SK-N-SH (cell line): Measurements from ENCODE around the gene PRF1. TPM values are rescaled to one million over a fixed set of nuclear protein-coding genes. Genes with fewer than 3 reads are reported as not detected.

ENCODE experiments used
- CTCF ChIA-PET: fragments of 300-600, 350-600 bp; formaldehyde crosslinking; extraction: SDS; loops from one replicate; lab custom pipeline; 2021; lab: Yijun Ruan, JAX
- POLR2A ChIA-PET: fragments of 350-600 bp; sonication (Branson Sonifier 250); formaldehyde crosslinking; extraction: SDS; loops from one replicate; lab custom pipeline; 2020; ENCODE audit warnings: antibody characterized with exemption, inconsistent platforms; lab: Yijun Ruan, JAX
- DNase-seq: peaks from one replicate; pipeline ENCODE4 v3.0.0; 2012
- H2AFZ ChIP-seq: fragments of 200-600 bp; sonication (generic); 2 replicates; pipeline ENCODE4 v1.8.1; 2016; ENCODE audit warnings: antibody characterized with exemption, mild to moderate bottlenecking, low read depth
- H3F3A ChIP-seq: fragments of 200-600 bp; sonication (generic); replicated peaks from 2 replicates; pipeline ENCODE3; 2016; ENCODE audit warnings: antibody characterized with exemption, mild to moderate bottlenecking; ENCODE audit not compliant: insufficient read depth
- H3K27ac ChIP-seq, 2 experiments: fragments of 200-500 bp in 1 of 2; fragments of 200-600 bp in 1 of 2; sonication (Bioruptor generic) in 1 of 2; sonication (generic), shearing (Covaris generic) in 1 of 2; 2 replicates each; pipeline versions ENCODE4 v1.5.1 to v1.6.1; 2014 to 2016; ENCODE audit warnings: low read depth in 2 of 2, inconsistent platforms in 1 of 2, low read length in 1 of 2, mild to moderate bottlenecking in 1 of 2, mixed read lengths in 1 of 2
- H3K27me3 ChIP-seq: fragments of 200-600 bp; sonication (generic), shearing (Covaris generic); 2 replicates; pipeline ENCODE4 v1.6.1; 2016; ENCODE audit warnings: mixed run types; ENCODE audit not compliant: insufficient read depth
- H3K36me3 ChIP-seq, 2 experiments: fragments of 200-500 bp in 1 of 2; fragments of 200-600 bp in 1 of 2; sonication (Bioruptor generic) in 1 of 2; sonication (generic) in 1 of 2; replicated peaks in 1 of 2; 2 replicates each; pipeline versions ENCODE3 to v1.5.1; 2014 to 2016; ENCODE audit warnings: low read length in 1 of 2, mild to moderate bottlenecking in 1 of 2; ENCODE audit not compliant: insufficient read depth in 2 of 2, control insufficient read depth in 1 of 2
- H3K4me1 ChIP-seq, 2 experiments: fragments of 200-500 bp in 1 of 2; fragments of 200-600 bp in 1 of 2; sonication (Bioruptor generic) in 1 of 2; sonication (generic), shearing (Covaris generic) in 1 of 2; 2 replicates each; pipeline versions ENCODE4 v1.5.1 to v1.6.1; 2014 to 2016; ENCODE audit warnings: low read depth in 1 of 2, low read length in 1 of 2, mixed run types in 1 of 2; ENCODE audit not compliant: insufficient read depth in 2 of 2, control insufficient read depth in 1 of 2
- H3K4me2 ChIP-seq: fragments of 200-600 bp; sonication (generic), shearing (Covaris generic); 2 replicates; pipeline ENCODE4 v1.6.1; 2017; ENCODE audit warnings: mixed run types
- H3K4me3 ChIP-seq, 2 experiments: fragments of 200-500 bp in 1 of 2; fragments of 200-600 bp in 1 of 2; sonication (Bioruptor generic) in 1 of 2; sonication (generic), shearing (Covaris generic) in 1 of 2; 2 replicates each; pipeline versions ENCODE4 v1.5.1 to v1.8.1; 2014 to 2016; ENCODE audit warnings: low read depth in 2 of 2, inconsistent platforms in 1 of 2, low read length in 1 of 2, mild to moderate bottlenecking in 1 of 2, mixed read lengths in 1 of 2, moderate library complexity in 1 of 2
- H3K79me2 ChIP-seq: fragments of 200-600 bp; sonication (generic); 2 replicates; pipeline ENCODE4 v1.8.1; 2017; ENCODE audit warnings: mild to moderate bottlenecking; ENCODE audit not compliant: insufficient read depth
- H3K9ac ChIP-seq: fragments of 200-600 bp; sonication (generic); 2 replicates; pipeline ENCODE4 v1.6.1; 2017; ENCODE audit warnings: mixed run types
- H3K9me2 ChIP-seq: fragments of 200-600 bp; sonication (generic); 2 replicates; pipeline ENCODE4 v1.6.1; 2017; ENCODE audit warnings: mixed run types
- H3K9me3 ChIP-seq: fragments of 200-600 bp; sonication (generic); 2 replicates; pipeline ENCODE4 v1.6.1; 2017; ENCODE audit warnings: mixed run types, mild to moderate bottlenecking, moderate library complexity
- H4K20me1 ChIP-seq: fragments of 200-600 bp; sonication (generic); 2 replicates; pipeline ENCODE4 v1.6.1; 2017; ENCODE audit warnings: mild to moderate bottlenecking, mixed run types; ENCODE audit not compliant: insufficient read depth
- CHD2 ChIP-seq: fragments of 150-350 bp; IDR thresholded peaks from 2 replicates; pipeline ENCODE4 v1.6.1; 2018; ENCODE audit warnings: low read length; ENCODE audit not compliant: partially characterized antibody
- EP300 ChIP-seq, 2 experiments: IDR thresholded peaks; 2 replicates each; pipeline versions ENCODE4 v1.4.0 to v1.6.1; 2012; ENCODE audit warnings: borderline replicate concordance in 1 of 2, low read depth in 1 of 2, low read length in 1 of 2
- FOSL2 ChIP-seq: IDR thresholded peaks from 2 replicates; pipeline ENCODE4 v1.4.0; 2012; ENCODE audit warnings: low read depth, mild to moderate bottlenecking, moderate library complexity, borderline replicate concordance
- GABPA ChIP-seq: IDR thresholded peaks from 2 replicates; pipeline ENCODE4 v1.4.0; 2012; ENCODE audit warnings: low read depth, mild to moderate bottlenecking
- GATA2 ChIP-seq: sonication (generic); formaldehyde crosslinking; IDR thresholded peaks from 2 replicates; pipeline ENCODE4 v1.5.0; 2020; ENCODE audit warnings: mild to moderate bottlenecking, missing genetic modification reagents
- MEF2A ChIP-seq: IDR thresholded peaks from 2 replicates; pipeline ENCODE4 v1.4.0; 2012; ENCODE audit warnings: low read depth, borderline replicate concordance
- MXI1 ChIP-seq: IDR thresholded peaks from 2 replicates; pipeline ENCODE4 v1.6.1; 2012; ENCODE audit warnings: mild to moderate bottlenecking, low read depth, low read length, improper control_type of control experiment
- NFIC ChIP-seq: IDR thresholded peaks from 2 replicates; pipeline ENCODE4 v1.4.0; 2012; ENCODE audit warnings: borderline replicate concordance
- NRF1 ChIP-seq: IDR thresholded peaks from 2 replicates; pipeline ENCODE4 v1.6.1; 2012; ENCODE audit warnings: low read depth, mild to moderate bottlenecking, low read length
- POLR2AphosphoS5 ChIP-seq: IDR thresholded peaks from 2 replicates; pipeline ENCODE4 v1.6.1; 2012; ENCODE audit warnings: low read depth, low read length
- RCOR1 ChIP-seq: fragments of 150-350 bp; IDR thresholded peaks from 2 replicates; pipeline ENCODE4 v1.6.1; 2017; ENCODE audit warnings: antibody characterized with exemption, low read length
- RXRA ChIP-seq: IDR thresholded peaks from 2 replicates; pipeline ENCODE4 v1.4.0; 2012; ENCODE audit warnings: low read depth, mild to moderate bottlenecking, borderline replicate concordance
- SMC3 ChIP-seq: IDR thresholded peaks from 2 replicates; pipeline ENCODE4 v1.6.1; 2012; ENCODE audit warnings: low read depth, low read length, improper control_type of control experiment
- TAF1 ChIP-seq: IDR thresholded peaks from 2 replicates; pipeline ENCODE4 v1.6.1; 2012; ENCODE audit warnings: low read depth, mild to moderate bottlenecking, low read length, moderate library complexity, borderline replicate concordance
- TCF12 ChIP-seq: IDR thresholded peaks from 2 replicates; pipeline ENCODE4 v1.4.0; 2012
- TEAD4 ChIP-seq: IDR thresholded peaks from 2 replicates; pipeline ENCODE4 v1.4.0; 2012; ENCODE audit warnings: mild to moderate bottlenecking, borderline replicate concordance; ENCODE audit not compliant: insufficient read depth
- YY1 ChIP-seq: IDR thresholded peaks from 2 replicates; pipeline ENCODE4 v1.4.0; 2012; ENCODE audit warnings: low read depth, mild to moderate bottlenecking
- WGBS: methylation state at CpG from one replicate; pipeline ENCODE4 v1.1.6; 2017; ENCODE audit warnings: low lambda C conversion rate; 5-methylcytosine and 5-hydroxymethylcytosine counted together
- polyA plus RNA-seq, 3 experiments: library from polyadenylated mRNA; depleted of rRNA; stranded (reverse); fragments of >200 nt; gene quantifications; 2 replicates each; pipeline ENCODE4 v1.2.3, GENCODE V29; 2012
- TF ChIP-seq, protein P1 (sequence below): IDR thresholded peaks from 2 replicates; pipeline ENCODE4 v1.4.0; 2012; ENCODE audit warnings: low read depth, borderline replicate concordance
- TF ChIP-seq, protein P2 (sequence below): fragments of 150-350 bp; IDR thresholded peaks from 2 replicates; pipeline ENCODE4 v1.6.1; 2016; ENCODE audit warnings: mild to moderate bottlenecking, low read depth, low read length
- TF ChIP-seq, protein P3 (sequence below): IDR thresholded peaks from 2 replicates; pipeline ENCODE4; 2012

Gene PRF1
- polyA plus RNA-seq, 1 of the 3 experiments (the other 2 are of a cell fraction): not detected

DNA sequence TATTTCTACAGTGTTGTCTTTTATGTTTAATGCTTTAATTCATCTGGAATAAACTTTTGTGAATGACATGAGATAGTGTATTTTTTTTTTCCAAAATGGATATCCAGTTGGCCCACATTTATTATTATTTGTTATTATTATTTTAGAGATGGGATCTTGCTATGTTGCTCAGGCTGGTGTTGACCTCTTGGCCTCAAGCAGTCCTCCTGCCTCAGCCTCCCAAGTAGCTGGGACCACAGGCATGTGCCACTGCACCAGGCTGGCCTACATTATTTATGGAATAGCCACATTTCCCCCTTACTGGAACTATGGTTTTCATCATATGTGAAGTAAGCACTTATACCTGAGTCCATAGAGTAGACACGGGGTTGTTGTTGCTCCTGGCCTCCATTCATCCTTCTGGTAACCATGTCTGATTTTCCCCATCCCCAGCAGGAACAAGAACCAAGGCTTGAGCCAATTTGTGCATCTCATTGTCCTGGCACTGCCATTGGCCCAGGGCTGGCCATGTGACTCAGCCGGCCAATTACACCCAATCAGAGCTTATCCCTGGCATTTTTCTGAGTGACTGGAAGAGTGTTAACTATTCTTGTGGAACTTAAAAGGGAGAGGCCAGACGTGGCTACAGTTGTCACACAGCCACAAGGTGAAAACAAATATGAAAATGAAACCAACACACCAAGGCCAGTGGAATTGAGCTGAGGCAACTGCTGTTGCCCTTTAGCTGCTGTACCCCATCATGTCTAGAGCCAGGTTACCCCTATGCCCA, 23.1 kb downstream of the PRF1 start:
- ChIA-PET POLR2A (no interaction called here), CTCF (interaction anchor here (0.7 to 0.8 kb wide), 2 partner anchors 13 to 179 kb away, joined by 3 to 4 read pairs; no protein-coding TSS in a partner anchor)
- Histone ChIP-seq H3K4me1 (peaks cover 0 to 29% of the 10 kb centered on the region in 2 experiments; a peak in 2 of 4 replicates), H3K9ac (no peak overlapping the region), H2AFZ (no peak overlapping the region), H3K9me3 (no peaks in the 10 kb centered on the region), H3K36me3 (no peaks in the 10 kb centered on the region), H3K27ac (no peak overlapping the region), H3K9me2 (no peaks in the 10 kb centered on the region), H4K20me1 (no peaks in the 10 kb centered on the region), H3K27me3 (no peaks in the 10 kb centered on the region), H3F3A (no peaks in the 10 kb centered on the region), H3K4me3 (no peak overlapping the region), H3K4me2 (no peak overlapping the region), H3K79me2 (no peaks in the 10 kb centered on the region)
- 86% methylated on average over 3 of the region's 3 CpGs for WGBS
- no peak for TF ChIP-seq EP300 (IDR thresholded peaks at IDR 0.05; ENCODE audit: borderline replicate concordance in 1 of 2, low read depth in 1 of 2, low read length in 1 of 2)
- TF ChIP-seq, protein P1, sequence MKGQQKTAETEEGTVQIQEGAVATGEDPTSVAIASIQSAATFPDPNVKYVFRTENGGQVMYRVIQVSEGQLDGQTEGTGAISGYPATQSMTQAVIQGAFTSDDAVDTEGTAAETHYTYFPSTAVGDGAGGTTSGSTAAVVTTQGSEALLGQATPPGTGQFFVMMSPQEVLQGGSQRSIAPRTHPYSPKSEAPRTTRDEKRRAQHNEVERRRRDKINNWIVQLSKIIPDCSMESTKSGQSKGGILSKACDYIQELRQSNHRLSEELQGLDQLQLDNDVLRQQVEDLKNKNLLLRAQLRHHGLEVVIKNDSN: peak; percentile 60; the same call in 1 of the 2 replicates
- no peak for DNase-seq

DNA sequence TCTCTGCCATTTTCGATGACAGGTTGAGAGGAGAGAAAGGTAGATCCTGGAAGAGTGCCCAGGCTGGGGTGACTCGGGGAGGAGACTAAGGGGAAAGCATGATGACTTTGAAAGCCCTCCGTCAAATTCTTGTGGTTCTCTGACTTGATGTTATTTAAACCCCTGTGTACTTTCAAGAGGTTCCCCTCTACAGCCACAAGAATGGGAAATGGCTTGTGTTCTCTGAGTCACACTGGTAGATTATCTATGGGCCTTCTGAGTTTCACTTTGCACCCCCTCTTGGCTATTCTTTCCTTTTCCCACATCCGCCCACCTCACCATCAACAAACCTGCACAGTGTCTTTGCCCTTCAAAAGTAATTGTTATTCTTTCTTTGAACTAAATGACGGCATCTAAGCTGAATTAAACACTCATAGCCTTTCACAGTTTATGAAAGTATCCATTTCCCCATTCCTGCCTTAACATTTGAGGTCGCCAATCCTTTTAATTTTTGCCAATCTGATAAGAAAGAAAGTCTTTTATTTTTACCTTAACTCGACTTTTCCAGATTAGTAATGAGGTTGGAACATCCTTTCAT, 24.1 kb downstream of the PRF1 start:
- Histone ChIP-seq H3K4me1 (peaks cover 0 to 22% of the 10 kb centered on the region in 2 experiments; a peak in 2 of 4 replicates), H3K27ac (no peak overlapping the region), H3K79me2 (no peaks in the 10 kb centered on the region), H3K27me3 (no peaks in the 10 kb centered on the region), H3K4me2 (no peak overlapping the region), H3K4me3 (no peak overlapping the region), H3F3A (no peaks in the 10 kb centered on the region), H3K36me3 (no peaks in the 10 kb centered on the region), H3K9ac (no peak overlapping the region), H3K9me2 (no peaks in the 10 kb centered on the region), H4K20me1 (no peaks in the 10 kb centered on the region), H2AFZ (no peak overlapping the region), H3K9me3 (no peaks in the 10 kb centered on the region)
- DNase-seq: no peak
- ChIA-PET CTCF (interaction anchor here (0.7 kb wide), 1 partner anchor 156 kb away, joined by 3 read pairs; no protein-coding TSS in a partner anchor), POLR2A (no interaction called here)
- 41% methylated on average over 7 of the region's 7 CpGs for WGBS
- TF ChIP-seq FOSL2 (no peak), YY1 (no peak), TCF12 (peak; percentile 63), MXI1 (no peak), SMC3 (no peak), GABPA (no peak), RCOR1 (no peak), MEF2A (no peak), POLR2AphosphoS5 (no peak), TEAD4 (no peak), GATA2 (CRISPR knock-in tag) (no peak), NFIC (0 out of 2 replicates have a peak, but pooled peaks have one; percentile 7), EP300 (IDR thresholded peaks at IDR 0.05; ENCODE audit: borderline replicate concordance in 1 of 2, low read depth in 1 of 2, low read length in 1 of 2) (0 out of 4 replicates have a peak, but pooled peaks of 1 of the 2 experiments have one; percentile 15), RXRA (no peak), TAF1 (no peak), CHD2 (no peak), NRF1 (no peak)
- TF ChIP-seq, protein P2, sequence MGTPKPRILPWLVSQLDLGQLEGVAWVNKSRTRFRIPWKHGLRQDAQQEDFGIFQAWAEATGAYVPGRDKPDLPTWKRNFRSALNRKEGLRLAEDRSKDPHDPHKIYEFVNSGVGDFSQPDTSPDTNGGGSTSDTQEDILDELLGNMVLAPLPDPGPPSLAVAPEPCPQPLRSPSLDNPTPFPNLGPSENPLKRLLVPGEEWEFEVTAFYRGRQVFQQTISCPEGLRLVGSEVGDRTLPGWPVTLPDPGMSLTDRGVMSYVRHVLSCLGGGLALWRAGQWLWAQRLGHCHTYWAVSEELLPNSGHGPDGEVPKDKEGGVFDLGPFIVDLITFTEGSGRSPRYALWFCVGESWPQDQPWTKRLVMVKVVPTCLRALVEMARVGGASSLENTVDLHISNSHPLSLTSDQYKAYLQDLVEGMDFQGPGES: no peak
- TF ChIP-seq, protein P3, sequence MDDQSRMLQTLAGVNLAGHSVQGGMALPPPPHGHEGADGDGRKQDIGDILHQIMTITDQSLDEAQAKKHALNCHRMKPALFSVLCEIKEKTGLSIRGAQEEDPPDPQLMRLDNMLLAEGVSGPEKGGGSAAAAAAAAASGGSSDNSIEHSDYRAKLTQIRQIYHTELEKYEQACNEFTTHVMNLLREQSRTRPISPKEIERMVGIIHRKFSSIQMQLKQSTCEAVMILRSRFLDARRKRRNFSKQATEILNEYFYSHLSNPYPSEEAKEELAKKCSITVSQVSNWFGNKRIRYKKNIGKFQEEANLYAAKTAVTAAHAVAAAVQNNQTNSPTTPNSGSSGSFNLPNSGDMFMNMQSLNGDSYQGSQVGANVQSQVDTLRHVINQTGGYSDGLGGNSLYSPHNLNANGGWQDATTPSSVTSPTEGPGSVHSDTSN: peak; percentile 3; the same call in 1 of the 2 replicates
- TF ChIP-seq, protein P1: no peak
